Head of caudate nucleus (tissue), 42 donors: ENCODE data around the gene FOSL2.

Experiments
- DNase-seq, 42 donors: peaks; one replicate each; pipeline versions ENCODE4 v3.0.0 to v3.0.0-alpha.2; 2020 to 2021; ENCODE audit warnings: mixed read lengths in 7 of 42
- intact Hi-C: fragments of 100-400 bp; cut with DNase I; formaldehyde crosslinking; loops from one replicate; pipeline ENCODE4 v1.15.0; 2022

Gene FOSL2

GRCh38 chr2:28452534-28453081 lies 60.0 kb downstream of the FOSL2 start:
- peak; percentile 25 to 86 (median 65) for DNase-seq
- intact Hi-C loops, result no loop called here

- intact Hi-C loops, result no loop called here
- no peak for DNase-seq
These were observed 60.7 kb downstream of the FOSL2 start for GRCh38 chr2:28453396-28453795.

- DNase-seq, result no peak
- intact Hi-C loops, result no loop called here
These were observed 61.6 kb downstream of the FOSL2 start for GRCh38 chr2:28454016-28454930.

GRCh38 chr2:28457237-28457636 lies 64.6 kb downstream of the FOSL2 start:
- intact Hi-C loops, result no loop called here
- no peak for DNase-seq

GRCh38 chr2:28461056-28461455 lies 68.4 kb downstream of the FOSL2 start:
- intact Hi-C loops, result no loop called here
- DNase-seq, result no peak

GRCh38 chr2:28462122-28462521 lies 69.5 kb downstream of the FOSL2 start:
- no peak for DNase-seq
- intact Hi-C loops, result no loop called here

GRCh38 chr2:28463211-28463816 lies 70.7 kb downstream of the FOSL2 start:
- DNase-seq, result no peak
- intact Hi-C loops, result no loop called here

- intact Hi-C loops, result no loop called here
- no peak for DNase-seq
These were observed 71.2 kb downstream of the FOSL2 start for GRCh38 chr2:28463893-28464292.

GRCh38 chr2:28465148-28465885 lies 72.7 kb downstream of the FOSL2 start:
- intact Hi-C loops, result no loop called here
- DNase-seq, result no peak
